NB4 (cell line): ENCODE measurements around the gene ALDH3A2.
"Not testable (repeated sequence)": the region's sequence is repeated elsewhere in the genome, so short reads cannot be mapped to it uniquely, and the experiment has no call there.

Source experiments
- DNase-seq: peaks from one replicate; pipeline ENCODE4 v3.0.0; 2010; ENCODE audit warnings: low read depth
- H3K4me3 ChIP-seq: one replicate; pipeline ENCODE4 v1.5.1; 2011; ENCODE audit warnings: mild to moderate bottlenecking, low read depth, low read length, moderate library complexity
- MYC ChIP-seq: IDR thresholded peaks from 2 replicates; pipeline ENCODE4 v1.6.1; 2011; ENCODE audit warnings: low read depth, low read length
- POLR2A ChIP-seq: IDR thresholded peaks from 2 replicates; pipeline ENCODE4 v1.6.1; 2011; ENCODE audit warnings: mild to moderate bottlenecking; ENCODE audit not compliant: insufficient read length; ENCODE audit errors: extremely low read depth
- TF ChIP-seq, protein P1 (sequence below): IDR thresholded peaks from 2 replicates; pipeline ENCODE4 v1.6.1; 2011; ENCODE audit warnings: low read depth, low read length
- TF ChIP-seq, protein P2 (sequence below): IDR thresholded peaks from one replicate; pipeline ENCODE4 v1.5.1; 2012; ENCODE audit warnings: low read depth, low read length

ALDH3A2 gene

DNA sequence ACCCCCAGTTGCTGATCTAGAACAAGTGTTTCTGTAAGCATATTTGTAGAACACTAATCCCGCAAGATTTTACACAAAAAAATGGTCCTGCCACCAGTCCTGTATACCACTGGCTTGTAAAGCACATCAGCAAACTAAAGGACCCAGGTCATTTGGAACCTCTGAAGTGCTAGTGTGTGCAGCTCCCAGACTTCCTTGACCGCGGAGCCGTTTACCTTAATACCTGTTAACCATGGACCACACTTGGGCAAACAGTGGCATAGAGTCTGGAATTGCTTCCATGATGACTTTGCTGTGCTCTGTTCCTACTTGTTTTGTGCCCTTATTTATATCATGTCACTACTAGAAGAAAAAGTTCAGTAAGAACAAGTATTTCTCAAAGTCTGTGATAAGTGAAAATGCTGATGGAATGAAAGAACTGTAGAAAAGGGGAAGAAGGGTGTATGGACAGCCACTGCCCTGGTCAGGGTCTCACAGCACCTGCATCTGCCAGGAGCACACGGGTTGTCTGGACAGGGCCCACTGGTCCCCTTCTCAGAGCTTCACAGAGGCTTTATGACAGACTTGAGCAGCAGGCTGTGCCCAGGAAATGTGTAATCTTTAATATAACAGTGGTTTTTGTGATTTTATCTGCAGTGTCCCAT, 29.3 kb downstream of the ALDH3A2 start:
- TF ChIP-seq POLR2A (no peak), MYC (no peak)
- TF ChIP-seq, protein P1, sequence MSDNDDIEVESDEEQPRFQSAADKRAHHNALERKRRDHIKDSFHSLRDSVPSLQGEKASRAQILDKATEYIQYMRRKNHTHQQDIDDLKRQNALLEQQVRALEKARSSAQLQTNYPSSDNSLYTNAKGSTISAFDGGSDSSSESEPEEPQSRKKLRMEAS: no peak
- TF ChIP-seq, protein P2, sequence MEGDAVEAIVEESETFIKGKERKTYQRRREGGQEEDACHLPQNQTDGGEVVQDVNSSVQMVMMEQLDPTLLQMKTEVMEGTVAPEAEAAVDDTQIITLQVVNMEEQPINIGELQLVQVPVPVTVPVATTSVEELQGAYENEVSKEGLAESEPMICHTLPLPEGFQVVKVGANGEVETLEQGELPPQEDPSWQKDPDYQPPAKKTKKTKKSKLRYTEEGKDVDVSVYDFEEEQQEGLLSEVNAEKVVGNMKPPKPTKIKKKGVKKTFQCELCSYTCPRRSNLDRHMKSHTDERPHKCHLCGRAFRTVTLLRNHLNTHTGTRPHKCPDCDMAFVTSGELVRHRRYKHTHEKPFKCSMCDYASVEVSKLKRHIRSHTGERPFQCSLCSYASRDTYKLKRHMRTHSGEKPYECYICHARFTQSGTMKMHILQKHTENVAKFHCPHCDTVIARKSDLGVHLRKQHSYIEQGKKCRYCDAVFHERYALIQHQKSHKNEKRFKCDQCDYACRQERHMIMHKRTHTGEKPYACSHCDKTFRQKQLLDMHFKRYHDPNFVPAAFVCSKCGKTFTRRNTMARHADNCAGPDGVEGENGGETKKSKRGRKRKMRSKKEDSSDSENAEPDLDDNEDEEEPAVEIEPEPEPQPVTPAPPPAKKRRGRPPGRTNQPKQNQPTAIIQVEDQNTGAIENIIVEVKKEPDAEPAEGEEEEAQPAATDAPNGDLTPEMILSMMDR: no peak
- no peak overlapping the region for H3K4me3 ChIP-seq
- DNase-seq: no peak

DNA sequence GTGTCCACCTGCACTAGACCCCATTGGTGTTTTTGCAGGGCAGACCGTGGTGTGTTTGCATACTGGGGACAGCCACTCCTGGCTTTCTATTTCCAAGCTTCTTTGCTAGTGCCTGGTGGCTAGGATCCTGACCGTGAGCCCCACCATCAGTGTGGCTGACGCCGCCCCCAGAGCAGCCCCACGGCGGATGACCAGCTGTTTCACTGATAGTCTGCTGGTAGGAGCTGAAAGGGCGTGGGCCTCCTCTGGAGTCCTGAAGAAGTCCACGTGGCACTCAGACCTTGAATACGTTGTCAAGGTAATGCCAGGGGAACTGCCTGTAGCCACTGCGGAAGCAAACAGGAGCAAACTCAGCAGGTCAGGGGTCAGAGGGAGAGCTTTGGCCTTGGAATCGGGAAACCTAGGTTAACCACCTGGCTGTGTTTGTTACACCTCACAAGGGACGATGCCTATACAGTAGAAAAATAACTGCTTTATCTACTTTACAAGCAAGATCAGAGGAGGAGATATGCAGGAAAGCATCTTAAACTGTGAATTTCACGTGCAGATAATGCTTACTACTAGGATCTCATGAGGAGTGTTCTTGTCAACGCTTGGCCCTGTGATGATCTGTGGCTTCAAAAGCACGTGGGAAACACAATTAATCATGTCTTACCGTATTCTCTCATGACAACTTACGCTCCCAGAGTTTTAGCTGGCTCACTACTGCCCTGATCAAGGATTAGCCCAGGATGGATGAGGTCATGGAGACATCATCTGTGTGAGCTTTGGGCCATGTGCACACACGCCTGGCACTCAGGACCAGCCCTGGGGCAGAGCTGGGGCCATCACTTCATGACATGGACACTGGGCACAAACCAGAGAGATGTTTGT, 30.3 kb downstream of the ALDH3A2 start:
- no peak for DNase-seq
- TF ChIP-seq, protein P2: no peak
- no peak overlapping the region for H3K4me3 ChIP-seq

DNA sequence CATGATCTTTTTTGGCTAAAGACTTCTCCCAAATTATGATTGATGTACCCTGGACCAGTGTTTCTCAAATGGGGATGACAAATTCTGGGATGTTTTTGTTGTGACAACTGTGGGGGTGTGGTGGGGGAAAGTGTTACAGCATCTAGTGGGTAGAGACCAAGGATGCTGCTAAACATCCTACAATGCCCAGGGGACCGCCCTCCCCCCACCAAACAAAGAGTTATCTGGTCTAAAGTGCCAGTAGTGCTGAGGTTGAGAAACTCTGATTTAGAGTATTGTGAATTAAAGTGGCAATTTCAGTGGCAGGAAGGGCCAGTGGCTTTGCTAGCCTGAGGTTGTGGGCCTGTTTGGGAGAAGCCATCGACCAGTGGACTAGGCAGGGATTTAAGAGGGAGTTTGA, 34.6 kb downstream of the ALDH3A2 start:
- H3K4me3 ChIP-seq: no peak overlapping the region
- DNase-seq: no peak
- TF ChIP-seq MYC (no peak), POLR2A (no peak)
- TF ChIP-seq, protein P2: no peak
- TF ChIP-seq, protein P1: no peak

DNA sequence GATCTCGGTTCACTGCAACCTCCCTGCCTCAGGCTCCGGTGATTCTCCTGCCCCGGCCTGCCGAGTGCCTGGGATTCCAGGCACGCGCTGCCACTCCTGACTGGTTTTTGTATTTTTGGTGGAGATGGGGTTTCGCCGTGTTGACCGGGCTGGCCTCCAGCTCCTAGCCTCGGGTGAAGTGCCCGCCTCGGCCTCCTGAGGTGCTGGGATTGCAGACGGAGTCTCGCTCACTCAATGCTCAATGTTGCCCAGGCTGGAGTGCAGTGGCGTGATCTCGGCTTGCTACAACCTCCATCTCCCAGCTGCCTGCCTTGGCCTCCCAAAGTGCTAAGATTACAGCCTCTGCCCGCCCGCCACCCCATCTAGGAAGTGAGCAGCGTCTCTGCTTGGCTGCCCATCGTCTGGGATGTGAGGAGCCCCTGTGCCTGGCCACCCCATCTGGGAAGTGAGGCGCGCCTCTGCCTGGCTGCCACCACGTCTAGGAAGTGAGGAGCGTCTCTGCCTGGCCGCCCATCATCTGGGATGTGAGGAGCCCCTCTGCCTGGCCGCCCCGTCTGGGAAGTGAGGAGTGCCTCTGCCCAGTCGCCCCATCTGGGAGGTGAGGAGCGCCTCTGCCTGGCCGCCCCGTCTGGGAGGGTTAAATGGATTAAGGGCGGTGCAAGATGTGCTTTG, 36.5 kb downstream of the ALDH3A2 start:
- DNase-seq: not testable (repeated sequence)

DNA sequence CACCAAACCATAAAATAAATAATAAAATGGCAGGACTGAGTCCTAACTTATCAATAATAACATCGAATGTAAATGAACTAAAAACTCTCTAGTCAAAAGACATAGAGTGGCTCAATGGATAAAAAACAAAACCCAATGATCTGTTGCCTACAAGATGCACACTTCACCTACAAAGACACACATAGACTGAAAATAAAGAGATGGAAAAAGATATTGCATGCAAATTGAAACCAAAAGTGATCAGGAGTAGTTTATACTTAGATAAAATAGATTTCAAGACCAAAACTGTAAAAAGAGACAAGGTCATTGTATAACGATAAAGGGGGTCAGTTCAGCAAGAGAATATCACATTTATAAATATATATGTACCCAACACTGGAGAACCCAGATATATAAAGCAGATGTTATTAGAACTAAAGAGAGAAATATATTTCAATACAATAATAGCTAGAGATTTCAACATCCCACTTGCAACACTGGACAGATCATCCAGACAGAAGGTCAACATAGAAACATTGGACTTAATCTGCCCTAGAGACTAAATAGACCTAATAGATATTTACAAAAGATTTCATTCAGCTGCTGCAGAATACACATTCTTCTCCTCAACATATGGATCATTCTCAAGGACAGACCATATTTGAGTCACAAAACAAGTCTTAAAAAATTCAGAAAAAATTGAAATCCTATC, 38.0 kb downstream of the ALDH3A2 start:
- no peak overlapping the region for H3K4me3 ChIP-seq
- DNase-seq: no peak
- TF ChIP-seq, protein P1: no peak
- TF ChIP-seq, protein P2: no peak
- TF ChIP-seq POLR2A (no peak), MYC (no peak)

More for the DNA sequence above, 36.5 kb downstream of the ALDH3A2 start:
- H3K4me3 ChIP-seq: not testable (repeated sequence)

DNA sequence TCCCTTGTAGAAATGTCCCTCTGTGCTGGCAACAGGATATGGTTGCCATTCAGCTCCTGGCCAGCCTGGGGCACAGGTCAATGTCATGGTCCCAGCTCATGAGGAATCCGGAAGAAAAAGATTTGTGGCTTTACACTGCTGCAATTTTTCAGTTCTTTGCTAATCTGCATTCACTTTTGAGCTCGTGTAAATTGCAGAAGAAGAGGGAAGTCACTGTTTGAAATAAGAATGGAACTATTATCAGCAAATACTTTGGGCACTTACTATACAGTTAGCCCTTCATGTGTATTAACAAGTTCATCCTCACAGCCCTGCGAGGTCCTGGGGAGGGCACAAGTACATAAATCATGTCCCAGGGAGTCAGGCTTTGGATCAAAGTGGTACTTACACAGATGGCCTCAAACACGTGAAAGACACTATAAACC, 53.7 kb downstream of the ALDH3A2 start:
- no peak overlapping the region for H3K4me3 ChIP-seq
- no peak for DNase-seq
- TF ChIP-seq, protein P1: no peak
- TF ChIP-seq POLR2A (no peak), MYC (no peak)
- TF ChIP-seq, protein P2: no peak
